Hypothalamus (tissue), 51 donors: ENCODE results near the gene PRSS33.
A peak's percentile ranks its signal among the peaks of the same experiment; 100 is the strongest.

ENCODE experiments used
- DNase-seq, 51 donors: peaks; one replicate each; lab custom pipeline; 2025; lab: John Stamatoyannopoulos, UW

Gene PRSS33

DNA sequence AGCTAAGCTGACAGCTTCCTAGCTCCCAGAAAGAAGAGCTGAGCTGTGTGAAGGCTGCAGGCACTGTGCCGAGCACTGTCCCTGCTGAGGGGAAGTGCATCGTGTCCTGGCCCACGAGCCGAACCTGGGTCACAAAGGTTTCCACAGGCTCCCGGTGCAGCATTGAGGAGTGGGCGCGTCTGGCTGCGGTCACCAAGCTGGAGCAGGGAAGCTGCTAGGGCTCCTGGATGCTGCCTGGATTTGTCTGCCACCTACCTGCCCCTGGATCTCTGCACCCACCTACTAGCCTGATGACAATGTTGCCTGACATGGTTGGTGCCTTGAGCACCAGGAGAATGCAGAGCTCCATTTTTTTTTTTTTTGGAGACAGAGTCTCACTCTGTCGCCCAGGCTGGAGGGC is 41.4 kb downstream of the PRSS33 start:
- peak in 1 of 51 donors; percentile 12 for DNase-seq

DNA sequence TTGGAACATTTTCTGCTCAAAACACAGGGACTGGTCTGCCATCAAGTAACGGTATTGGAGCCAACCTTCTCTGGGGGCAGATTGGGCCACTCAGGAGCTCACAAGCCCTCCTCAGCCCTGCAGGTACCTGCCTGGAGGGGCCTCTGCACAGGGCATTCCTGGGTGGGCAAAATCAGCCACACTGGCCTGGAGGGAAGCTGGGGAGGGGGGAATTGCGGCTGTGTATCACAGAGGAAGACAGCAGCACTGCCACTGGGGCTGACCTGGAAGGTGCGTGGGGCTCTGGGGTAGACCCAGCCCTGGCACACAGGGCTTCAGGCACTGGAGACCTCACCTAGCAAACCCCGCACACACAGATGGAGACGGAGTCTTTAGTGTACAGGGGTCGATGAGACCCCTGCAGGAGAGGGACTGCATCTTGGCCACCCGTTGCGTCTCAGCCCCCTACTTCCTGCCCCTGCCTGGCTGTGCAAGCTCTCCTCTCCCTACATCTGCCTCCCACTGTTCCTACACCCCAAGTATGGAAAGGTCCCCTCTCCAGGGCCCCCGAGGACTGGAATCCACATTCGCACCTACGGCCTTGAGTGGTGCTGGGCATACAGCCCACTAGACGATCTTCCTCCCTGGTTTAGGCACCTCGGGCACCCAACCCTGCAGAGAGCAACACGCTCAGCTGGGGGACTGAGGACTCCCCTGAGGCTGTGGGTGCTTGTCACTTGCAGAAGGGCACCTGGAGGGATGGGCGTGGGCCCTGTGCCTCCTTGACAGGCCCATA is 42.1 kb downstream of the PRSS33 start:
- DNase-seq: no peak

DNA sequence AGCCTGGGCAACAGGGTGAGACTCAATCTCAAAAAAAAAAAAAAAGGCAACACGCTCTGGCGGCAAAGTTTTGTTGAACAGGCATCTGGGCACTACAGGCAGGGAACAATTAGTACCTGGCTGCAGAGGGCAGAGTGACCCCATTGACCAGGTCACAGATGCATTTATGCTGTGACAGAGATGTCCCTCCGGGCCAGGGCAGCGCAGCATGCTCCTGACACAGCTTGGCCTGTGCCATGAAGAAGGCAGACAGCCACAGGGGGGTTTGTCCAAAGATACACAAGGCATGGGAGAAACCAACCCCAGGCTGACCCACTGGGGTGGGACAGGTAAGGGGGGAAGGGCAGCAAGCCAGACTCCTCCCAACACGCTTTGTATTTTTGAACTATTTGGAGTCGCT is 42.6 kb downstream of the PRSS33 start:
- DNase-seq: no peak

DNA sequence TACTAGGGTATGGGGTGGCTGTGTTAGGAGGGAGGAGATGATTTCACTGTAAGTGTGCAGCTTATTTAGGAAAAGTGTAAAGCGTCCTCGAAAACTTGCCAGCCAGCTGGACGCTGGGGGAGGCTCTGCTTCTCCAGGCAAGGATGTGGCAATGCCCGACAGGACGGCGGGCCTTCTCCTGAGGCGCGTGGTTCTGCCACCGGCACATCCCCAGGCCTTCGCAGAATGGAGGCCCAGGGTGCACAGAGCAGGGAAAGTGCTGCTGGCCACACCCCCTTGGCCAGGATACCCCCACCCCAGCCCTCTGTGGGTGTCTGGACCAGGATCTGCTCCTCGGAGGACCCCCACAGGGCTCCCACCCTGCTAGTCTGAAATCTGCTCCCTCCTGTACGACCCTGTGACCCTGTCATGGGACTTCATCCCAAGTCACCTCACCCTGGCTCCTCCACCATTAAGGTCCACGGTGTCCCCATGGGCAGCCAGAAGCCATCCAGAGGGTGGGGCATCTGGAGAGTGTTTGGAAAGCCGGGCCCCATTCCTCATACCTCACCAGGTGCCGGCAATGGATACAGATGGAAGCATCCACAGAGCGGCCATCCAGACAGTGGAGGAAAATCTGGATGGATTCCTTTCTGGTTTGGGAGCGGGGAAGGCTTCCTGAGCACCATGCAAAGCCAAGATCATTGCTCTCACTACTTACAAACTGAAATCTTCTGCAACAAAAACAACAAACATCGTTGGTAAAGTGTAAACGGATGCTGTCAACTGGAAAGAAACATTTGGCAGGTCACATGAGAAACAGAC is 44.2 kb downstream of the PRSS33 start:
- no peak for DNase-seq

DNA sequence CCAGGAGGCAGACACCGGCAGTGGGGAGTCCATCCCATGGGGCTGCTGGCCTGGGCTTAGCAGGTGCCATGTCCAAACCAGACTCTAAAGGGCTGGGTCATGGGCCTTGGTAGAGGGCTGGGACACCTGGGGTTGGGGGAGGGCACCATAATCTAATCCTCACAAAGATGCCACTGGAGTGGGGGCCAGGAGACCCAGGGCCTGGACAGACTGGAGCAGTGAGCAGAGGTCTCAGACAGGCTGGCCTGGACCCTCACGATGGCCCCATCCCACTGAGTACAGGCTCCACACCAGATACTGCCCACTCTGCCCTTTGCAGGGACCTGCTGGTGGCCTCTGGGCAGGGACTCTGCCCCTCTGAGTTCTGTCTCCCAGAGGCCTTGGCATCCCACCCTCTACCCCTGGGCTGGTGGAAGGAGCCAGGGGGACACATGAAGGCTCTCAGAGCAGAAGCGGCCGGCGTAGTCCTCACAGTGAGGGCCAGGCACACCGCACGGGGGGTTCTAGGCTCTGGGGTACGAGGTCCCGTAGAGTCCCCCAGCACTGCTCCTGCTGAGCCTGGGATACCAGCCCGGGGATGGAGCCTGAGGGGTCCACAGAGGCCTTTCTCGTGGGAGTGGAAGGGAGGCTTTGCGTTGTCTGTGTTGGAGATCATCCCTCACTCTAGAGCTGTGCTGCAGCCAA is 44.9 kb downstream of the PRSS33 start:
- DNase-seq: no peak

DNA sequence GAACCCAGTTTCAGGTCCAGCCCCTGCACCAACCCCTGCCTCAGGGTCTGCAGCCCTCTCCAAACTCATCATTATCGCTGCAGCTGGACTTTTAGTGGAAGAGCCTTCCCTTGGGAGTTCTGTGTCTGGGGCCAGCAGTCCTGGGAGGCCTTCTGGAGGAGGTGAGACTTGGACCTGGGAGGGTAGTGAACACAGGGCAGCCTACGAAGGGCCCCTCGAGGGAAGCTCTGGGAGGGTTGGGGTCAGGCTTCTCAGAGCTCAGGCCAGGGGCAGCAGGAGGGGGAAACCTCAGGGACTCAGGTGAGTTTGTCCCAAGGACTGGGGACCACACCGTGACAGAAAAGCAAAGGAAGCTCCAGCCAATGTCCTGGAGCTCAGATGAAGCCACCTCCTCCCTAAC is 46.2 kb downstream of the PRSS33 start:
- no peak for DNase-seq

DNA sequence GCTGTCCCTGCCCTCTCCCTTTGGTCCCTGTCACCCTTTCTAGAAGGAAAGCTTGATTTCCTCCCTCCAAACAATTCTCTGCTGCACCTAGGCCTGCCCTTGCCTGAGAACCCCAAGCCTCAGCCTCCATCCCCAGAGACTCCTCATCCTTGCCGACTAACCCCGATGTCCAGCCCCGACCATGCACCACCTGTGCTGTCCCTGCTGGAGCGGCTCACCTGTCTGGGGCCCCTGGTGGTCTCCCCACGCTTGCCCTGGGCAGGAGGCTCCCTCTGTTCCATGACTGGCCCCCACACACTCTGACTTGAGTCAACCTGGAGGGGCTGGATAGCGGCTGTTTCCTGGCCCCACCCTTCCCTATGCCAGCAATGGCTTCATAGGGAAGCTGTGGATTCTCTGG is 46.9 kb downstream of the PRSS33 start:
- DNase-seq: no peak

DNA sequence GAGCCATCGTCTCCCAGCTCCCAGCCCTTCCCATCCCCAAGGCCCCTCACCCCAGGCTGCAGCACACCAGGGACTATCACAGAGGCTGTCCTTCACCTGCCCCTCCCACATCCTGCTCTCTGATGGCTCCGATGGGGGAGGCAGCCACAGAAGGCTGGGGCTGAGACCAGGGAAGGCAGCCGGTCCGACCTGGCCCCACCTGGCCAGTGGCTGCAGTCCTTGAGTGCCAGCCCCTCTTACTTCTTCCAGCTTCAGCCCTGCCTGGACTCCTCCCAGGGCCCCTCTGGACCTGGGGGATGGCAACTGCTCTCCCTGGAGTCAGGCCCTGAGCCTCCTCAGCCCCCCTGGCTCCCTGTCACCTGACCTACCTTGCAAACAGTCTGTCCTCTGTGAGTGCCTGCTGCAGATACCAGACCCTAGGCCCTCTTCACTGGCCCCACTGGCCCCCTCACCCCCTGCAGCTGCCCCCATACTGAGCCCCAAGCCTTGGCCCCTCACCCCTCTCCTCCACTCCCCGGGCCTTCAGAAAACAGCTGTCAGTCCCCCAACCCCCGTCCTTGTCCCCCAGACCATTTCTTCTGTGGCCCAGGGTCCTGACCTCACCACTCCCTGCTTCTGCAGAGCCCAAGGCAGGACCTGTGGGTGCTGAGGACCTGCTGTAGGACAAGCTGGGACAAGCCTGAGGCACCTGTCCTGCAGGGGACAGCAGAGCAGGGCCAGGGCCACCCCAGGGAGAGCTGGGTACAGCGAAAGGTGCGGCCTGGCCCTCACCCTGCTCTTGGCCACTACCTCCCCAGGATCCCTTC is 47.5 kb downstream of the PRSS33 start:
- DNase-seq: no peak

DNA sequence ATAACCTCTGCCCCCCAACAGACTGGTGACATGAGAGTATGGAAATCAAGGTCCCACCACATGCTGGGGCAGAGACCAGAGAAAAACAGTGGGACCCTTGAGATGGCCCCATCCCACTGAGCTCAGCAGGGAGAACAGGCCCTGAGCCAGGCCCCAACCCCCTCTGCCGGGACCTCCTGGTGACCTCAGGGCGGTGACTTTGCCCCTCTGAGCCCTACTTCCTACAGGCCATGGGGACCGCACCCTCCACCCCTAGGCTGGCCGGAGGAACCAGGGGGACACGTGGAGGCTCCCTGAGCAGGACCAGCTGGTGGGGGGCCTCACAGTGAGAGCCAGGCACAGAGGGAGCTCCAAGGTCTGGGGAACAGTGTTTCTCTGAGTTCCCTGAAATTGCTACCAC is 48.7 kb downstream of the PRSS33 start:
- no peak for DNase-seq

DNA sequence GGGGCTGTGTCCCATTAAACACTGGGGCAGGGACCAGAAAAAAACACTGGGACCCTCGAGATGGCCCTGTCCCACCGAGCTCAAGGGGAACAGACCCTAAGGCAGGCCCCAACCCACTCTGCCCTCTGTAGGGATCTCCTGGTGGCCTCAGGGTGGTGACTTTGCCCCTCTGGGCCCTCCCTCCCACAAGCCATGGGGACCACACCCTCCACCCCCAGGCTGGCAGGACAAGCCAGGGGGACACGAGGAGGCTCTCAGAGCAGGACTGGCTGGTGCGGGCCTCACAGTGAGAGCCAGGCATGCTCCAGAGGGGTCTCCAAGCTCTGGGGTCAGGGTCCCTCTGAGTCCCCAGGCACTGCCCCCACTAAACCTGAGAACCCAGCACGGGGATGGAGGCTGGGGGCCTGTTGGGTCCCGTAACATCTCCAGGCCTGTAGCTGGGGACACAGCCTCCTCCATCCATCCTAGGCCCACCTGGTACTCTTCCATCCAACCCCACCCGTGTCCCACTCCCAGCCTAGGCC is 49.4 kb downstream of the PRSS33 start:
- DNase-seq: no peak

DNA sequence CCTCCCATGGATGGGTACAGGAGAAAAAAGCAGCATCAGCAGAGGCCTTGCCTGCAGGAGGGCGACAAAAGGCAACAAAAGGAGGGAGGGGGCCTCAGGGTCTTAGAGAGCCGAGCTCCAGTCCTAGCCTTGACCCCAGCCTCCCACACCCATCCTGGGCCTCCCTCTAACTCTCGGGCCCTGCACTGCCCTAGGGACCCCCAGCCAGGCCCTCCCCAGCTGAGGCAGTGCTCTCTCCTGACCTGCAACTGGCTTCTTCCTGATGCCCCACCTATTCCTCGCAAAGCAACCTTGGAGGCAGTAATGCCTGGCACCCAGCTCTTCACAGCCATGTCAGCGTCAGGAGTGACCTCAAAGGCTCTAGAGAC is 50.1 kb downstream of the PRSS33 start:
- no peak for DNase-seq

DNA sequence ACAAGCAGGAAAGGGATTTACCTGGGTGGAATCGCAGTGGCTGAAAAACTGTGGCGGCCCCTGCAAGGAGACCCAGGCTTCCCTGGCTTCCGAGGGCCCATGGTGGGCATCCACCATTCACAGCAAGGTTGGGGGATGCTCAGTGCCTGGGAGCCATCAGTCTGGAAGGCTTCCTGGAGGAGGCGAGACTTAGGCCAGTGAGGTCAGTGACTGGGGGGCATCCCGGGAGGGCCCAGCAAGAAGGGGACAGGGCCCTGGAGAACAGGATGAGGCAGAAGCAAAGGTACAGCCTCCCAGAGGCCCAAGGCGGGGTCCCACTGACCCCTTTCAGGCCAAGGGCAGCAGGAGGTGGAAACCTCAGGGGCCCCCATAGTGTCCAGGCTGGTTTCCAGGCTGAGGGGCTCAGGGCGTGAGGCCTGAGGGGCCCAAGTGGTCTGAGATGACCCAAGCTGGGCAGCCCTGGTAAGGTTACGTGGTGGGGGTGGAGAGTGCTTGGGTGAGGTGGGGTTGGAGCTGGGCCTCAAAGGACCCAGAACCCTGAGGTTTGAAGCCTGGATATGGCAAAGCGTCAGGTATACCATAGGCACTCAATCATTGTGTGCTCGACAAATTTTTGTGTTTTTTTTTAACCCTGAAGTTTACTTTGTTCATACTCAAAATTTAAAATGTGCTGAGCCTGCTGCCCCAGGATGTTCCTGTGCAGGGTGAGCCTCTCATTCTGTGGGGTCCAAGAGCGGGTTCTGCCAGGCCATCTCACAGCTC is 50.7 kb downstream of the PRSS33 start:
- DNase-seq: no peak

DNA sequence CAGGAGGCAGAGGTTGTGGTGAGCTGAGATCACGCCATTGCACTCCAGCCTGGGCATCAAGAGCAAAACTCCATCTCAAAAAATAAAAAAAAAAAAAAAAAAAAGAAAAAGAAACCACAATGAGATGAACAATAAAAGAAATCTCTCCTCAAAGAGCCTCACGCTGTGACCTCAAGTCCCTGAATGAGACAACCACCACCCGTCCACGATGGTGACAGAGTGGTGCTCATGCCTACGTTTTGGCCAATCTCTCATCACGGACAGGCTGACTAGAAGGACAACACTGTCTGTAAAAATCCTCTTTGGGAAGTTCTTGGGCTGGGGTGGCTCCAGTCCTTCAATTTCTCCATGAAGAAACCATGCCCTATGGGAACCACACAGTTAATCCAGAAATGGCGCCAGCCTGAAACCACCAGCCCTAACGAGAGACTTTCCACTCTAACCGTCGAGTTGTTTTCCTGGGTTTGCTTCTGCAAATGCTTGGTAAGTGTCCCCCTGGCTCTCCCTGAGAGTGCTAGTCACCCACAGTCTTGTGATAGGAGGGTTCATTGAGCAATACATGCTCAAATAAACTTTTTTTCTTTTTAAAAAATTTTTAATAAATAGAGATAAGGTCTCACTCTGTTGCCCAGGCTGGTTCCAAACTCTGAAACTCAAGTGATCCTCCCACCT is 52.4 kb downstream of the PRSS33 start:
- no peak for DNase-seq
